T1000 (cell line): ENCODE measurements around the gene CCNH.
A peak's percentile ranks its signal among the peaks of the same experiment; 100 is the strongest.

Source experiments
- DNase-seq: peaks from one replicate; lab custom pipeline; 2025; ENCODE audit warnings: mixed read lengths; lab: John Stamatoyannopoulos, UW

The CCNH gene

GRCh38 chr5:87412630-87413342 is at the start of gene CCNH:
TSS of gene CCNH (minus strand) at chr5:87412930. CDS start at chr5:87412794, 136 bp downstream.
- peak; percentile 92 for DNase-seq

- no peak for DNase-seq
Observed at GRCh38 chr5:87457706-87458105, 45.0 kb upstream of the CCNH start.

- no peak for DNase-seq
Observed at GRCh38 chr5:87453801-87454200, 41.1 kb upstream of the CCNH start.

- no peak for DNase-seq
Observed at GRCh38 chr5:87452837-87453236, 40.1 kb upstream of the CCNH start.

GRCh38 chr5:87442419-87442818 is 29.7 kb upstream of the CCNH start:
- no peak for DNase-seq

GRCh38 chr5:87438231-87438630 is 25.5 kb upstream of the CCNH start:
- DNase-seq: no peak

- DNase-seq: no peak
Observed at GRCh38 chr5:87437724-87438123, 25.0 kb upstream of the CCNH start.

GRCh38 chr5:87435144-87435694 is 22.5 kb upstream of the CCNH start:
- DNase-seq: no peak

- DNase-seq: no peak
Observed at GRCh38 chr5:87434461-87434860, 21.7 kb upstream of the CCNH start.

- no peak for DNase-seq
Observed at GRCh38 chr5:87433945-87434344, 21.2 kb upstream of the CCNH start.

- DNase-seq: no peak
Observed at GRCh38 chr5:87432460-87432859, 19.7 kb upstream of the CCNH start.

GRCh38 chr5:87430863-87431457 is 18.2 kb upstream of the CCNH start:
- DNase-seq: no peak

- DNase-seq: no peak
Observed at GRCh38 chr5:87423755-87424154, 11.0 kb upstream of the CCNH start.

GRCh38 chr5:87421307-87421706 is 8.6 kb upstream of the CCNH start:
- DNase-seq: no peak

- DNase-seq: no peak
Observed at GRCh38 chr5:87418506-87418905, 5.8 kb upstream of the CCNH start.

- no peak for DNase-seq
Observed at GRCh38 chr5:87413343-87413645, 564 bp upstream of the CCNH start.

GRCh38 chr5:87411973-87412629 is 629 bp downstream of the CCNH start:
- no peak for DNase-seq

GRCh38 chr5:87411586-87411972 is 1.2 kb downstream of the CCNH start:
- DNase-seq: no peak

GRCh38 chr5:87410931-87411330 is 1.8 kb downstream of the CCNH start:
- DNase-seq: no peak

GRCh38 chr5:87408204-87408603 is 4.5 kb downstream of the CCNH start:
- DNase-seq: no peak

- DNase-seq: no peak
Observed at GRCh38 chr5:87405472-87406155, 7.1 kb downstream of the CCNH start.

- no peak for DNase-seq
Observed at GRCh38 chr5:87404359-87404758, 8.4 kb downstream of the CCNH start.

GRCh38 chr5:87403899-87404298 is 8.8 kb downstream of the CCNH start:
- DNase-seq: no peak
